ENCODE measurements around the gene ARV1. TPM values are rescaled to one million over a fixed set of nuclear protein-coding genes. Genes with fewer than 3 reads are reported as not detected.

The ARV1 gene
- total and polyA plus RNA-seq, 2 of the 13 experiments (the other 11 are each of a cell fraction or from before 2014, with no cell fraction given): 13.0 to 15.2 TPM

DNA sequence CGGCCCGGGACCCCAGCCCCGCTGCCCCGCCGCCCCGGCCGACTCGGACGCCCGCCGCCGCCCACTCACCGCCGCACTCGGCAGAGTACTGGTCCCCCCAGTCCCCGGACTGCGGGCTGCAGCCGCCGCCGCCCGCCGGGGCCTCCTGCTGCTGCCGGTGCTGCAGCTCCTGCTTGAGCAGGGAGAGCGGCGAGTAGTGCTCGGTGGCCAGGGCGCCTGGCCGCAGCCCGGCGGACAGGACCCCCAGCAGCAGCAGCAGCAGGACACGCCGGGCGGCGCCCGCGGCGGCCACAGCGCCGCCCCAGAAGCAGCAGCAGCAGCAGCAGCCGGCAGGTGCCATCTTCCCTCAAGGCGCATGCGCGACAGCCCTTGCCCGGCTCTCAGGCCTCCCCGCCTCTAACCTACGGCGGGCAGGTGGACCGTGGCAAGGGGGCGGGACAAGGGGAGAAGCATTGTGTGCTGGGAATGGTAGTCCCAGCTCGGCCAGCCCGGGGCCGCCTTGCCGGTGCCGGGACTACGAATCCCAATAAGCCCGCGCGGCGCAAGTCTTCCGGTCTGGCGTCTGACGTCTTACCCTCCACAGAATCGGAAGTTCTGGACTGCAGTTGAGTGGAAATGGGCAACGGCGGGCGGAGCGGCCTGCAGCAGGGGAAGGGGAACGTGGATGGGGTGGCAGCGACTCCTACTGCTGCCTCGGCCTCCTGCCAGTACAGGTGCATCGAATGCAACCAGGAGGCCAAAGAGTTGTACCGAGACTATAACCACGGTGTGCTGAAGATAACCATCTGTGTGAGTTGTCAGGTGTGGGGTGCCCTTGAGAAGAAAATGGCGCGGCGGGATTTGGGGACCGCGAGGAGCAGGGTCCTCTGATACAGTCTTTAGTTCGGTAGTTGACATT lies at the start of gene ARV1, which contains the start of gene TTC13 (continued):
- TF ChIP-seq, protein P1, sequence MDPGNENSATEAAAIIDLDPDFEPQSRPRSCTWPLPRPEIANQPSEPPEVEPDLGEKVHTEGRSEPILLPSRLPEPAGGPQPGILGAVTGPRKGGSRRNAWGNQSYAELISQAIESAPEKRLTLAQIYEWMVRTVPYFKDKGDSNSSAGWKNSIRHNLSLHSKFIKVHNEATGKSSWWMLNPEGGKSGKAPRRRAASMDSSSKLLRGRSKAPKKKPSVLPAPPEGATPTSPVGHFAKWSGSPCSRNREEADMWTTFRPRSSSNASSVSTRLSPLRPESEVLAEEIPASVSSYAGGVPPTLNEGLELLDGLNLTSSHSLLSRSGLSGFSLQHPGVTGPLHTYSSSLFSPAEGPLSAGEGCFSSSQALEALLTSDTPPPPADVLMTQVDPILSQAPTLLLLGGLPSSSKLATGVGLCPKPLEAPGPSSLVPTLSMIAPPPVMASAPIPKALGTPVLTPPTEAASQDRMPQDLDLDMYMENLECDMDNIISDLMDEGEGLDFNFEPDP (CRISPR knock-in tag; conservative IDR thresholded peaks at IDR 0.05): no peak
- TF ChIP-seq, protein P2, sequence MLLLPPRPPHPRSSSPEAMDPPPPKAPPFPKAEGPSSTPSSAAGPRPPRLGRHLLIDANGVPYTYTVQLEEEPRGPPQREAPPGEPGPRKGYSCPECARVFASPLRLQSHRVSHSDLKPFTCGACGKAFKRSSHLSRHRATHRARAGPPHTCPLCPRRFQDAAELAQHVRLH (CRISPR knock-in tag; IDR thresholded peaks at IDR 0.05; ENCODE audit: borderline replicate concordance, low read depth): peak; percentile 82; the same call in 1 of the 2 replicates
- TF ChIP-seq ZNF33B (CRISPR knock-in tag; IDR thresholded peaks at IDR 0.05) (0 out of 2 replicates have a peak, but pooled peaks have one; percentile 39), CBX5 (CRISPR knock-in tag; IDR thresholded peaks at IDR 0.05; ENCODE audit: borderline replicate concordance) (peak; percentile 71; the same call in 1 of the 2 replicates), ZNF33A (CRISPR knock-in tag; IDR thresholded peaks at IDR 0.05; ENCODE audit: borderline replicate concordance) (no peak), FOXK2 (IDR thresholded peaks at IDR 0.05) (no peak), CREB1 (IDR thresholded peaks at IDR 0.05) (peak; percentile 89), CREB1 (CRISPR knock-in tag; IDR thresholded peaks at IDR 0.05) (peak; percentile 97), ZNF878 (CRISPR knock-in tag; IDR thresholded peaks at IDR 0.05) (no peak; the same call in 1 of the 2 replicates), ZNF558 (CRISPR knock-in tag; IDR thresholded peaks at IDR 0.05; ENCODE audit: borderline replicate concordance) (0 out of 2 replicates have a peak, but pooled peaks have one; percentile 71), ZNF891 (CRISPR knock-in tag; IDR thresholded peaks at IDR 0.05) (peak; percentile 92; the same call in 1 of the 2 replicates), ZNF672 (CRISPR knock-in tag; IDR thresholded peaks at IDR 0.05) (no peak), GTF2F1 (IDR thresholded peaks at IDR 0.05; ENCODE audit: low read length) (no peak), PITX1 (CRISPR knock-in tag; IDR thresholded peaks at IDR 0.05) (peak; percentile 57; the same call in 1 of the 2 replicates), ZMAT3 (CRISPR knock-in tag; conservative IDR thresholded peaks at IDR 0.05) (peak; percentile 93), YEATS2 (CRISPR knock-in tag; IDR thresholded peaks at IDR 0.05; ENCODE audit: borderline replicate concordance) (peak; percentile 90; the same call in 1 of the 2 replicates), ZSCAN25 (CRISPR knock-in tag; IDR thresholded peaks at IDR 0.05) (peak; percentile 66), HOXD1 (CRISPR knock-in tag; IDR thresholded peaks at IDR 0.05) (0 out of 2 replicates have a peak, but pooled peaks have one; percentile 62), ZNF660 (CRISPR knock-in tag; IDR thresholded peaks at IDR 0.05; ENCODE audit: borderline replicate concordance, low read depth) (no peak), ELF4 (CRISPR knock-in tag; IDR thresholded peaks at IDR 0.05; ENCODE audit: borderline replicate concordance) (peak; percentile 96)
- TF ChIP-seq, protein P3, sequence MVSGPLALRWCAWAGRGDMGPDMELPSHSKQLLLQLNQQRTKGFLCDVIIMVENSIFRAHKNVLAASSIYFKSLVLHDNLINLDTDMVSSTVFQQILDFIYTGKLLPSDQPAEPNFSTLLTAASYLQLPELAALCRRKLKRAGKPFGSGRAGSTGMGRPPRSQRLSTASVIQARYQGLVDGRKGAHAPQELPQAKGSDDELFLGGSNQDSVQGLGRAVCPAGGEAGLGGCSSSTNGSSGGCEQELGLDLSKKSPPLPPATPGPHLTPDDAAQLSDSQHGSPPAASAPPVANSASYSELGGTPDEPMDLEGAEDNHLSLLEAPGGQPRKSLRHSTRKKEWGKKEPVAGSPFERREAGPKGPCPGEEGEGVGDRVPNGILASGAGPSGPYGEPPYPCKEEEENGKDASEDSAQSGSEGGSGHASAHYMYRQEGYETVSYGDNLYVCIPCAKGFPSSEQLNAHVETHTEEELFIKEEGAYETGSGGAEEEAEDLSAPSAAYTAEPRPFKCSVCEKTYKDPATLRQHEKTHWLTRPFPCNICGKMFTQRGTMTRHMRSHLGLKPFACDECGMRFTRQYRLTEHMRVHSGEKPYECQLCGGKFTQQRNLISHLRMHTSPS (CRISPR knock-in tag; IDR thresholded peaks at IDR 0.05; ENCODE audit: low read depth): peak; percentile 80; the same call in 1 of the 2 replicates
- TF ChIP-seq, protein P4, sequence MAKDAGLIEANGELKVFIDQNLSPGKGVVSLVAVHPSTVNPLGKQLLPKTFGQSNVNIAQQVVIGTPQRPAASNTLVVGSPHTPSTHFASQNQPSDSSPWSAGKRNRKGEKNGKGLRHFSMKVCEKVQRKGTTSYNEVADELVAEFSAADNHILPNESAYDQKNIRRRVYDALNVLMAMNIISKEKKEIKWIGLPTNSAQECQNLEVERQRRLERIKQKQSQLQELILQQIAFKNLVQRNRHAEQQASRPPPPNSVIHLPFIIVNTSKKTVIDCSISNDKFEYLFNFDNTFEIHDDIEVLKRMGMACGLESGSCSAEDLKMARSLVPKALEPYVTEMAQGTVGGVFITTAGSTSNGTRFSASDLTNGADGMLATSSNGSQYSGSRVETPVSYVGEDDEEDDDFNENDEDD (CRISPR knock-in tag; IDR thresholded peaks at IDR 0.05; ENCODE audit: borderline replicate concordance): peak; percentile 65; the same call in 1 of the 2 replicates
- TF ChIP-seq, protein P5, sequence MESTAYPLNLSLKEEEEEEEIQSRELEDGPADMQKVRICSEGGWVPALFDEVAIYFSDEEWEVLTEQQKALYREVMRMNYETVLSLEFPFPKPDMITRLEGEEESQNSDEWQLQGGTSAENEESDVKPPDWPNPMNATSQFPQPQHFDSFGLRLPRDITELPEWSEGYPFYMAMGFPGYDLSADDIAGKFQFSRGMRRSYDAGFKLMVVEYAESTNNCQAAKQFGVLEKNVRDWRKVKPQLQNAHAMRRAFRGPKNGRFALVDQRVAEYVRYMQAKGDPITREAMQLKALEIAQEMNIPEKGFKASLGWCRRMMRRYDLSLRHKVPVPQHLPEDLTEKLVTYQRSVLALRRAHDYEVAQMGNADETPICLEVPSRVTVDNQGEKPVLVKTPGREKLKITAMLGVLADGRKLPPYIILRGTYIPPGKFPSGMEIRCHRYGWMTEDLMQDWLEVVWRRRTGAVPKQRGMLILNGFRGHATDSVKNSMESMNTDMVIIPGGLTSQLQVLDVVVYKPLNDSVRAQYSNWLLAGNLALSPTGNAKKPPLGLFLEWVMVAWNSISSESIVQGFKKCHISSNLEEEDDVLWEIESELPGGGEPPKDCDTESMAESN (CRISPR knock-in tag; conservative IDR thresholded peaks at IDR 0.05): peak; percentile 87

All from HepG2 (cell line).